ENCODE results near the gene CD99. TPM values are rescaled to one million over a fixed set of nuclear protein-coding genes. Genes with fewer than 3 reads are reported as not detected.

Gene CD99
- total RNA-seq, 6 donors from 2014 or later, result 135 to 300 (median 233) TPM

DNA sequence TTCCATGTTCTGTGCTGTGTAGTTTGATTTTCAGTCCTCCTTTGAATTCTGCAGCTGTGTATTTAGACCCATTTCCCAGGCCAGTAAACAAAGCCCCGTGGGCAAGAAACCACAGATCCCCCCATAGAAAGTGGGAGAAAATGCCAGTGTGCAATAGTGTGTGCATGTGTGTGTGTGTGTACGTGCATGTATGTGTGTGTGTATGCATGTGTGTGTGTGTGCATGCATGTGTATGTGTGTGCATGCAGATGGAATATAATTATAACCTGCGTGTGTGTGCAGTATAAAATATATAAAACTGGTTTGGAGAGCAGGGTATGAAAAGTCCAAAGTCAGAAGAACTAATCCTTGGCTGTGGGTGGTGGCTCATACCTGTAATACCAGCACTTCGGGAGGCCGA, 5.2 kb upstream of the CD99 start:
- DNase-seq (no peak), ATAC-seq (ENCODE audit: low FRiP score in 2 of 2) (no peak)
- H3K36me3 ChIP-seq, result no peaks in the 10 kb centered on the region
- TF ChIP-seq EP300 (IDR thresholded peaks at IDR 0.05) (no peak), POLR2AphosphoS5 (IDR thresholded peaks at IDR 0.05) (no peak), POLR2A (IDR thresholded peaks at IDR 0.05) (no peak)
- TF ChIP-seq, protein P1, sequence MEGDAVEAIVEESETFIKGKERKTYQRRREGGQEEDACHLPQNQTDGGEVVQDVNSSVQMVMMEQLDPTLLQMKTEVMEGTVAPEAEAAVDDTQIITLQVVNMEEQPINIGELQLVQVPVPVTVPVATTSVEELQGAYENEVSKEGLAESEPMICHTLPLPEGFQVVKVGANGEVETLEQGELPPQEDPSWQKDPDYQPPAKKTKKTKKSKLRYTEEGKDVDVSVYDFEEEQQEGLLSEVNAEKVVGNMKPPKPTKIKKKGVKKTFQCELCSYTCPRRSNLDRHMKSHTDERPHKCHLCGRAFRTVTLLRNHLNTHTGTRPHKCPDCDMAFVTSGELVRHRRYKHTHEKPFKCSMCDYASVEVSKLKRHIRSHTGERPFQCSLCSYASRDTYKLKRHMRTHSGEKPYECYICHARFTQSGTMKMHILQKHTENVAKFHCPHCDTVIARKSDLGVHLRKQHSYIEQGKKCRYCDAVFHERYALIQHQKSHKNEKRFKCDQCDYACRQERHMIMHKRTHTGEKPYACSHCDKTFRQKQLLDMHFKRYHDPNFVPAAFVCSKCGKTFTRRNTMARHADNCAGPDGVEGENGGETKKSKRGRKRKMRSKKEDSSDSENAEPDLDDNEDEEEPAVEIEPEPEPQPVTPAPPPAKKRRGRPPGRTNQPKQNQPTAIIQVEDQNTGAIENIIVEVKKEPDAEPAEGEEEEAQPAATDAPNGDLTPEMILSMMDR (IDR thresholded peaks at IDR 0.05), result no peak
- WGBS, 2 donors, result 84 to 92% methylated on average over 5 of the region's 5 CpGs
- H3K27ac ChIP-seq, result no peak overlapping the region
- no peak overlapping the region for H3K4me3 ChIP-seq
- H3K9me3 ChIP-seq, result no peaks in the 10 kb centered on the region
- H3K4me1 ChIP-seq, result peaks cover 0 to 8% (median 3%) of the 10 kb centered on the region in 4 donors
- H3K27me3 ChIP-seq, result no peaks in the 10 kb centered on the region

DNA sequence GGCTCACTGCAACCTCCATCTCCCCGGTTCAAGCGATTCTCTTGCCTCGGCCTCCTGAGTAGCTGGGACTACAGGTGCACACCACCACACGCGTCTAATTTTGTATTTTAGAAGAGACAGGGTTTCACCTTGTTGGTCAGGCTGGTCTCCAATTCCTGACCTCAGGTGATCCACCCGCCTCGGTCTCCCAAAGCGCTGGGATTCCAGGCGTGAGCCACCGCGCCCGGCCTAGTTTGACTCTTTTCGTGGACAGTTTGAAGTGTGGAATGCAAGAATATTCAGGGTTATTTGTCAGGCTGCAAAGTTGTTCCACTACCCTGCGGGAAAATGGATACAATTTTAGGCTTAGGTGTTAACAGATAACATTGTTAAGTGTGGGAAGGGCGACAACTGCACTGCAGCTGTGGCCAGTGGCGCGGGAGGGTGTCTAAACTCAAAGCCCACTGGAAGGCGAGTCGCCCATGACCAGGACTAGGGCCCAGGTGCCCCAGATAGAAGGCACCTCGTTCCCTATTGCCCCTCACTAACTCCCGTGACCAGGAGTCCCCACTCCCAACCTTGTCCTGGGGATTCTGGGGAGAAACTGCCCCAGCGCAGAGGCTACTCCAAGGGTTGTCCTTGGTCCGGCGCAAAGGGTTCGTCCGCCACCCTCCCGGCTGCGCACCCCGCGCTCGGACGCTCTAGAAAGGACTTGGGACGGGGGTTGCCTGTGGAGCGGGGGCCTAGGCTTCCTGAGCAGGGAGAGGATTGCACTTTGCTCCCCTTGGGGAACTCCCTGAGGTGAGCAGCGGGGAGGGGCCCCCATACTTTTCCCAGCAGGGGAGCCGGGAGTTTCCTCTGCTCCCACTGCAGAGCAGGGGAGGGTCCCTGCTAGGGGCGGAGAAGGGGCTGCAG, 1.1 kb upstream of the CD99 start:
- 81 to 93% methylated on average over 19 to 37 of the region's 37 CpGs for WGBS, 2 donors
- peak overlapping the region in 3 of 4 donors; percentile 77 to 92 (median 90) for H3K27ac ChIP-seq
- DNase-seq, result peak in 1 of 2 donors; percentile 68
- H3K9me3 ChIP-seq, result no peaks in the 10 kb centered on the region
- H3K4me1 ChIP-seq, result peaks cover 21 to 29% (median 27%) of the 10 kb centered on the region in 4 donors
- TF ChIP-seq POLR2A (IDR thresholded peaks at IDR 0.05) (no peak), POLR2AphosphoS5 (IDR thresholded peaks at IDR 0.05) (no peak), EP300 (IDR thresholded peaks at IDR 0.05) (no peak)
- TF ChIP-seq, protein P1 (IDR thresholded peaks at IDR 0.05), result no peak
- no peaks in the 10 kb centered on the region for H3K27me3 ChIP-seq
- peak overlapping the region in 3 of 4 donors; percentile 85 to 98 (median 92) for H3K4me3 ChIP-seq
- H3K36me3 ChIP-seq, result no peaks in the 10 kb centered on the region
- no peak for ATAC-seq (ENCODE audit: low FRiP score in 2 of 2)

DNA sequence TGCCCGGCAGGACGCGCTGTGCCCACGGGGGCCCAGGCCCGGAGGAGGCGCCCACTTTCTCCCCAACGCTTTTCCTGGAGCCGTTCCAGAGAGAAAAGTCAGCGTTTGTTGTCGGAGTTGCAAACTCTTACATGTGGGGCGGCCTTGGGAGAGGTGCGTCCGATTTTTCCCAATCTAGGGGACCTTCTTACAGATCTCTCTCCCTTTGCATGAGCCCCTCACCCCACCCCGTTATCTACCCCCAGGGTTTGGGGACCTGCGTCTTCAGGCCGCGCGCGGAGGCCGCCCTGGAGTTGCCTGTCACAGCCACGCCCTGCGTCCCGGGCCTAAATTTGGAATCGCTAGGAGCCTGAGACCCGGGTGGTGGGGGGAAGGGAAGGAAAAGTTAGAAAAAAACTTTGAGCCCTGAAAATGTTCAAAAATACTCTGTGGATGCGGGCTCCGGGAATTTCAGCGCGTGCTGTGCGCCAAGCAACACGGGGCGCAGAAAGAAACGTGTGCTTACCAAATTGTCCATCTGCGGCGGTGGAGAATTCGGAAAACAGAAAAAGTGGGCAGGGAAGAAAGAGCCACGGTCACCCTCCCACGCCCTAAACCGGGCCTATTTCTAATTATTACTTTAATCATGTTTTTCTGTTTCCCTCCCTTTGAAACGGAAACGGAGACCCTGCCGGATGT, 587 bp downstream of the CD99 start:
- TF ChIP-seq, protein P1 (IDR thresholded peaks at IDR 0.05), result peak in 1 of 6 experiments; percentile 3
- TF ChIP-seq POLR2AphosphoS5 (IDR thresholded peaks at IDR 0.05), result no peak
- TF ChIP-seq EP300 (IDR thresholded peaks at IDR 0.05), result no peak
- TF ChIP-seq POLR2A (IDR thresholded peaks at IDR 0.05), result no peak
- peak; percentile 27 to 65 for ATAC-seq (ENCODE audit: low FRiP score in 2 of 2)
- WGBS, 2 donors, result 0 to 1% methylated on average over 36 to 42 of the region's 42 CpGs

GRCh38 chrX:2692221-2693112, 1.4 kb downstream of the CD99 start:
- TF ChIP-seq, protein P1 (IDR thresholded peaks at IDR 0.05), result no peak
- TF ChIP-seq EP300 (IDR thresholded peaks at IDR 0.05) (no peak), POLR2A (IDR thresholded peaks at IDR 0.05) (no peak), POLR2AphosphoS5 (IDR thresholded peaks at IDR 0.05) (no peak)
- ATAC-seq (ENCODE audit: low FRiP score in 2 of 2), result peak in 1 of 2 donors; percentile 56
- Histone ChIP-seq H3K4me3 (peak overlapping the region; percentile 73 to 98 (median 88)), H3K9me3 (no peaks in the 10 kb centered on the region), H3K27ac (peak overlapping the region; percentile 77 to 92 (median 89)), H3K4me1 (peaks cover 43 to 52% (median 45%) of the 10 kb centered on the region in 4 donors), H3K27me3 (no peaks in the 10 kb centered on the region), H3K36me3 (no peaks in the 10 kb centered on the region)
- DNase-seq, result peak in 1 of 2 donors; percentile 54
- WGBS, 2 donors, result 12 to 16% methylated on average over 23 to 24 of the region's 24 CpGs

More for the DNA sequence above, 587 bp downstream of the CD99 start:
- H3K27ac ChIP-seq, result peak overlapping the region; percentile 77 to 92 (median 89)
- H3K4me3 ChIP-seq, result peak overlapping the region; percentile 73 to 98 (median 88)
- DNase-seq, result peak; percentile 45 to 89
- H3K27me3 ChIP-seq, result no peaks in the 10 kb centered on the region
- H3K36me3 ChIP-seq, result no peaks in the 10 kb centered on the region
- peaks cover 36 to 44% (median 38%) of the 10 kb centered on the region in 4 donors for H3K4me1 ChIP-seq
- H3K9me3 ChIP-seq, result no peaks in the 10 kb centered on the region
